Naive thymus-derived CD8-positive, alpha-beta T cell (primary cell): ENCODE data around the gene ACKR4. TPM values are rescaled to one million over a fixed set of nuclear protein-coding genes. Genes with fewer than 3 reads are reported as not detected.
"Not testable (repeated sequence)": the region's sequence is repeated elsewhere in the genome, so short reads cannot be mapped to it uniquely, and the experiment has no call there.

Source experiments
- ATAC-seq, 2 donors: fragments of 150-1000 bp; cut with Tn5 transposase in 1 of 2; sonication (Bioruptor Pico), chemical (Tn5 transposase) in 1 of 2; 1 replicate in 1 of 2; 2 replicates in 1 of 2; pipeline ENCODE4 v1.10.0; 2021; ENCODE audit warnings: mild to moderate bottlenecking in 2 of 2, moderate library complexity in 2 of 2
- POLR2A ChIA-PET: fragments of 350-600 bp; sonication (Branson Sonifier 250); formaldehyde crosslinking; loops from one replicate; lab custom pipeline; 2021; ENCODE audit warnings: antibody characterized with exemption; lab: Charles Lee
- DNase-seq, 10 donors: peaks; one replicate each; pipeline versions ENCODE4 v3.0.0 to v3.0.0-alpha.2; 2020 to 2022
- H3K27ac Mint-ChIP-seq, 10 donors: one replicate each; pipeline ENCODE4 v1.8.0; 2020 to 2022; ENCODE audit warnings: mild to moderate bottlenecking in 10 of 10, mixed read lengths in 10 of 10, moderate library complexity in 4 of 10, inconsistent platforms in 1 of 10
- H3K27me3 Mint-ChIP-seq, 5 donors: one replicate each; pipeline ENCODE4 v1.8.0; 2021 to 2022; ENCODE audit warnings: mixed read lengths in 5 of 5
- H3K36me3 Mint-ChIP-seq, 3 donors: one replicate each; pipeline ENCODE4 v1.8.0; 2020 to 2022; ENCODE audit warnings: mixed read lengths in 3 of 3, mild to moderate bottlenecking in 2 of 3, inconsistent platforms in 1 of 3
- H3K4me1 Mint-ChIP-seq, 4 donors: one replicate each; pipeline ENCODE4 v1.8.0; 2021 to 2022; ENCODE audit warnings: mixed read lengths in 4 of 4
- H3K4me3 Mint-ChIP-seq, 10 donors: one replicate each; pipeline ENCODE4 v1.8.0; 2020 to 2022; ENCODE audit warnings: mild to moderate bottlenecking in 10 of 10, mixed read lengths in 10 of 10, moderate library complexity in 6 of 10, inconsistent platforms in 1 of 10
- H3K9me3 Mint-ChIP-seq, 9 donors: one replicate each; pipeline ENCODE4 v1.8.0; 2020 to 2022; ENCODE audit warnings: mixed read lengths in 9 of 9, mild to moderate bottlenecking in 3 of 9, inconsistent platforms in 1 of 9, moderate library complexity in 1 of 9
- polyA plus RNA-seq, 3 donors: library from polyadenylated mRNA; unstranded; fragments of 300-500 nt; fragmentation: Illumina TruSeq; gene quantifications; one replicate each; pipeline ENCODE4 v1.2.3, GENCODE V29; 2021
- total RNA-seq, 8 experiments: library from RNA in 2 of 8; stranded (reverse) in 2 of 8; gene quantifications; one replicate each; pipeline ENCODE4 v1.2.3 and lab custom pipeline; 2021 to 2026

ACKR4 gene
- total RNA-seq: under 1 TPM in 1 of 2 experiments, not detected in 1; 0.26 TPM
- under 1 TPM in 1 of 3 donors, not detected in 2; 0.27 TPM for polyA plus RNA-seq
- 0 to 0.44 (median 0.23) reads per million in 6 experiments for total RNA-seq (lab: John Stamatoyannopoulos, UW)

DNA sequence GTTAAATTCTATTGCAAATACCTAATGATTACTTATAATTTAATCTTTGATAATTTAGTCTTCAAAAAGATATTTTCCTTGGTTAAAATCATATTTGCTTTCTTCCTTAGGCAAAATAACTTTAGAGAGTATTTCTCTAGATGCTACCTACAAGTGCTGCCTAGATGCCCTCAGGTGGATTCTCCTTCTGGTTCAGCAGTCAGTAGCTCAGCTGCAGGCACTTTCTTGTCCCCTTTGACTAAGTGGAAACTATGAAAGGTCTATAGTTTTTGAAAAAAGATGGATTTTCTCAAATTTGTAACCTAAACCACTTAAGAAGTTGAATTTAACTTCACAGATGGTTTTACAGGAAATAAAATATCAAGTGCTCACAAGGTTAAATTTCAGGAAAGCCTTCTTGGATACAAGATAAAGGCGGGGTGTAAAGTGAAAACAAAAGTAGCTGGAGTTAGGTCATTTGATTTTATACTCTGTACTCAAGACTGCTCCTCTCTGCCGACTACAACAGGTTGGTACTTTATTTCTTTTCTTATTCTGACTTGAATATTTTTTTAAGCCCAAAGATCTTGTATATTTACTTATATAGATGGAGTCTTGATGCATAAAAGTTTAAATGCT is at the start of gene ACKR4:
TSS of gene ACKR4 (plus strand) at position 455 of the 618 bp plus-strand sequence. CDS start 3,128 bp downstream, outside the sequence.
- POLR2A ChIA-PET: no interaction called here
- H3K27me3 Mint-ChIP-seq: no peaks in the 10 kb centered on the region
- peaks cover 14 to 62% (median 42%) of the 10 kb centered on the region in 3 donors for H3K36me3 Mint-ChIP-seq
- H3K9me3 Mint-ChIP-seq: no peaks in the 10 kb centered on the region
- no peak for ATAC-seq
- no peak within 1 kb of the TSS for H3K27ac Mint-ChIP-seq
- H3K4me1 Mint-ChIP-seq: peaks cover 0 to 6% (median 3%) of the 10 kb centered on the region in 4 donors
- no peak for DNase-seq
- H3K4me3 Mint-ChIP-seq: no peak within 1 kb of the TSS

DNA sequence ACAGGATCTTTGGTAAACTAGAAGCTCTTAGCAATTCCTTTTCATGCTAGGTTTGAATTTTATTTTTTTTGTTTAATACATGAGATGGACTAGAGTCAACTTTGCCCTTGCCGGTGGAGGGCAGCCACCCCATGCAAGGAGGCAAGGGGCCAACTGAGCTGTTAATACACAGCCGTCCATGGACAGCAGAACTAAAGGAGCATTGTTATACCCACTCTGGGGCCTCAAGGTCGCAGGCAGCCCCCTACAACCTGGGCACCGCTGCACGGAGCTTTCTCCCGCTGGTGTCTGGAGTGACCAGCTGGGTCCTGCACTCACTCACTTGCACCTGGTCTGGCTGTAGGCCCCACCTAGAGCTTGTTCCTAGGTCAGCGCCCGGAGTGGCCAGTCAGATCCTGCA is 47.9 kb upstream of the ACKR4 start:
- Mint-ChIP-seq H3K9me3 (peaks cover 0 to 3% (median 0%) of the 10 kb centered on the region in 9 donors), H3K4me3 (no peak overlapping the region), H3K4me1 (peaks cover 13 to 17% (median 16%) of the 10 kb centered on the region in 4 donors), H3K27me3 (no peaks in the 10 kb centered on the region), H3K27ac (peak overlapping the region in 3 of 10 donors; percentile 10 to 50 (median 30)), H3K36me3 (peaks cover 0 to 3% (median 0%) of the 10 kb centered on the region in 3 donors)
- POLR2A ChIA-PET: no interaction called here
- DNase-seq (no peak), ATAC-seq (no peak)

DNA sequence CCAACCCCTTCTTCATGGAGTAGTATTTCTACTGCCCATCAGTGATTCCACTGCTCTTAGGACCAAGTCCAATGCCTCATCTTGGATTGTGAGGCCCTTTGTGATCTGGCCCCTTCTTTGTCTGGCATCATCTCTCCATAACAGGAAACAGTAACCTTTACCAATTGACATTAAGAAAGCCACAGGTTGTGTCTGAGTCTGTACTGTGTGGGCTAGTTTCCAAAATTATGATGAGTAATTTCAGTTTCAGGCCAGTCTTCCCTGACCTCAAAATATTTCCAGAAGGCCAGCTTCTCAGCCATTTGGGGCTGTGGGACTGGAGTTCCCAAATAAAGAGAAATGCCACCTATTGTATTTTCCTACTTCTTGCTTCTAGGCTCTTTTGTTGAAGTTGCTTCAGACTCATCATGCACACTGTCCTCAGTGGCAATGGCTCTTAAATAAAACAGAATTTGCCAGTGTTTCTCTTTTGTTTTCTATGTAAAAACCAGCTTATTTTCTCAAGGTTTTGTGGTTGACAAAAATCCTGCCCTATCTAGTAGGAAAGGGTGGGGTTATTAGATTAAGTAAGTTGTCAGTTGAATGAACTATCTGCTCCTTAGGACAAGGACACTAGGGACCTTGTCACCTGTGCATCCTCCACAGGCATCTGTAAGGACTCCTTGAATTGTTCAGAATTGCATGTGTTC is 47.0 kb upstream of the ACKR4 start:
- ATAC-seq: no peak

DNA sequence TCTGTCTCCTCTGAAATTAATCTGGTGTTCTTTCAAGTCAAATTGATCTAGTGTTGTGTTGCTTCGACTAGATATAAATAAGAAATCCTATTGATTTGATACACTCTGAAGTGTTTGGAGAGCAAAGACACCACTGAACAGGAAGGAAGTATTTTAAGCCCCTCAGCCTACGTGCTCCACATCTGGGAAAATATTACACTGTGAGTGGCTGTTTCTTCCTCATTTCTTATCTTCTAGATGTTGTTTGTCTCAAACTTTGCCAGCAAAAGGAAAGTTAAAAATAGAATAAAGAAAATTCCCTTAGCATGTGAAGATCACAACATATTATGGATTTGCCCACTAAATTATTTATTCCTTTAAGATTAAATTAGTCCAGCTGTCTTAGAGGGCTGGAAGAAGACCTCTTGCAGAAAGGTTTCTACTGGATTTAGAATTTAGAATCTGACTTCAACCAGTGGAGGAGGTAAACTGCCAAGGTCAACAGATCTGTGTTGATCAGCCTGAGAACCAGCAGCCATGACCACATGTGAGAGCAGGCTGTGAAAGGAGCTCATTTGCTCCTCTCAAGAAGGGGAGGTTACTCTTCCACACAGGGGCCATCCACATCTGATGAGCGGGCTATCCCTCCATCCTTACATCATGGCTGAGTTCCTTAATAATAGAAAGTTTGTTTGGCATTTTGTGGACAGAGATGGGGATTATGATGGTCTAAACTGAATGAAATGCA is 46.3 kb upstream of the ACKR4 start:
- DNase-seq (no peak), ATAC-seq (no peak)
- Mint-ChIP-seq H3K4me3 (no peak overlapping the region), H3K9me3 (peaks cover 0 to 3% (median 0%) of the 10 kb centered on the region in 9 donors), H3K4me1 (peaks cover 11 to 17% (median 16%) of the 10 kb centered on the region in 4 donors), H3K27me3 (no peaks in the 10 kb centered on the region), H3K36me3 (peaks cover 0 to 4% (median 0%) of the 10 kb centered on the region in 3 donors), H3K27ac (peak overlapping the region in 7 of 10 donors; percentile 1 to 64 (median 59))
- POLR2A ChIA-PET: no interaction called here

More for the DNA sequence above, 47.0 kb upstream of the ACKR4 start:
- no peak overlapping the region for H3K4me3 Mint-ChIP-seq
- DNase-seq: no peak
- POLR2A ChIA-PET: no interaction called here
- peak overlapping the region in 8 of 10 donors; percentile 1 to 64 (median 44) for H3K27ac Mint-ChIP-seq
- peaks cover 11 to 17% (median 16%) of the 10 kb centered on the region in 4 donors for H3K4me1 Mint-ChIP-seq
- peaks cover 0 to 4% (median 3%) of the 10 kb centered on the region in 3 donors for H3K36me3 Mint-ChIP-seq
- peaks cover 0 to 3% (median 0%) of the 10 kb centered on the region in 9 donors for H3K9me3 Mint-ChIP-seq
- no peaks in the 10 kb centered on the region for H3K27me3 Mint-ChIP-seq

DNA sequence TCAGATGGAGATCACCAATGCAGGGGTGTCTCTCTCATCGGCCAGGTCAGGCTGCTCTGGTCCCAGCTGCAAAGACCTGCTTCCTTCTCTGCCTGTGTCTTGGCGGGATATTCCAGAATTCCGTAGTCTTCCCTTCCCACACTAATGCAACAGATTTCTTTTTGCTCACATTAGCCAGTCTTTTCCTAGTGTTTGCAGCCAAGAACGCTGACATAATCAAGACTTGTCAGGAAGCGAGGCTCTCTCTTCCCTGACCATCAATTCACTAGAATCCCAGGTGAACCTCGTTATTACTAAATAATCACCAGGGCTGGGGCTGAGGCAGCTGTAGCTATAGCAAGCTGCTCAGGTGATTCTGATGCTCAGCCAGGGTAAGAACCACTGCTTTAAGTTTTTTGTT is 43.2 kb upstream of the ACKR4 start:
- Mint-ChIP-seq H3K36me3 (peaks cover 0 to 21% (median 6%) of the 10 kb centered on the region in 3 donors), H3K27me3 (no peaks in the 10 kb centered on the region), H3K4me3 (no peak overlapping the region), H3K4me1 (peaks cover 12 to 19% (median 17%) of the 10 kb centered on the region in 4 donors), H3K9me3 (no peaks in the 10 kb centered on the region), H3K27ac (no peak overlapping the region)
- ATAC-seq: no peak
- POLR2A ChIA-PET: no interaction called here
- DNase-seq: no peak

DNA sequence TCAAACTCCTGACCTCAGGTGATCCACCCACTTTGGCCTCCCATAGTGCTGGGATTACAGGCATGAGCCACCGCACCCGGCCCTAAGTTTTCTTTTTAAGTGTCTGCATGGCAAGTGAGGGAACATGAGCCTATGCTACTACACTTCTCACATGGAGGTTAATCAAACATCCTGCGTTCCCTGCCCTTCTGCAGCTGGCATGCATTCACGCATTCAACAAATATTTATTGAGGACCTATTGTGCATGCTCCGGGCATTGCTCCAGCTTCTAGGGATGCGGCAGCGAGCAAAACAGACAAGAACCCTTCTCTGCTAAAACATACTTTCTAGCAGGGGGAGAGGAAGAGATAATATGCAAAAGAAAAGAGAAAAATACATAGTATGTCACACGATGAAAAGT is 42.6 kb upstream of the ACKR4 start:
- Mint-ChIP-seq H3K4me1 (peaks cover 13 to 19% (median 15%) of the 10 kb centered on the region in 4 donors), H3K9me3 (no peaks in the 10 kb centered on the region), H3K4me3 (no peak overlapping the region), H3K36me3 (peaks cover 0 to 25% (median 8%) of the 10 kb centered on the region in 3 donors), H3K27ac (peak overlapping the region in 1 of 10 donors; percentile 21), H3K27me3 (no peaks in the 10 kb centered on the region)
- no peak for DNase-seq
- no peak for ATAC-seq
- POLR2A ChIA-PET: no interaction called here

DNA sequence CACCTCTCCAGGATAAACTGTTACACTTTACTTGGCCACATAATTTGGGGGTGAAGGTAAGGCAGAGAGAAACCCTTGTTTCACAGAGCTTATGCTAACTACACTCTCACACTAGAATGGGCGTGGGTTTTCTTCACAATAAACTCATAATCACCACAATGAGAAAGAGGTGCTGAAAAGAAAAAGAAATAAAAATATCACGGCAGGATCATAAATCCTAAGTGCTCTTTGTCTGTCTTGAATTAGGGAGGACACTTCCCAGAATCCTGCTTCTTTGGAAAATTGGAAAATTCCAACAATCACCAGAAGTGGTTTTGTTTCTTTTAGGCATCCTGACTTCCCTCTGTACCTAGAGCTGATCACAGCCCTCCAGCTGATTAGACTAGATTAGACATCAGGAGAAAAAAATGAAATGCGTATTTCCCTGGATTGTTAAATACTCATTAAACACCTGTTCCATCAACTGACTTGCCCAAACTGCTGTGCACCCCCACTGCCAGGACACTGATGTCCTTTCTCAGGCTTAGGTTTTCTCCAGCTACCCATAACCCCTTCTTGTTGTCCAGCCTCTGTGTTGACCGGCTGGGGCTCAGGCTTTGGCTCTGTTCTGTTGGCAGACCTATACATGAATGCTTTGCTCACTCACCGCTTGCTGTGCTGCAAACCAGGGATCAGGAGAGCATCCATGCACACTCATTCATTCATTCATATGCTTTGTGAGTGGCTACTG is 41.6 kb upstream of the ACKR4 start:
- POLR2A ChIA-PET: no interaction called here
- H3K27me3 Mint-ChIP-seq: no peaks in the 10 kb centered on the region
- DNase-seq (no peak), ATAC-seq (no peak)
- H3K9me3 Mint-ChIP-seq: no peaks in the 10 kb centered on the region
- H3K36me3 Mint-ChIP-seq: peaks cover 0 to 30% (median 8%) of the 10 kb centered on the region in 3 donors
- H3K4me1 Mint-ChIP-seq: peaks cover 5 to 8% (median 5%) of the 10 kb centered on the region in 4 donors
- H3K27ac Mint-ChIP-seq: peak overlapping the region in 3 of 10 donors; percentile 6 to 49 (median 47)
- no peak overlapping the region for H3K4me3 Mint-ChIP-seq

DNA sequence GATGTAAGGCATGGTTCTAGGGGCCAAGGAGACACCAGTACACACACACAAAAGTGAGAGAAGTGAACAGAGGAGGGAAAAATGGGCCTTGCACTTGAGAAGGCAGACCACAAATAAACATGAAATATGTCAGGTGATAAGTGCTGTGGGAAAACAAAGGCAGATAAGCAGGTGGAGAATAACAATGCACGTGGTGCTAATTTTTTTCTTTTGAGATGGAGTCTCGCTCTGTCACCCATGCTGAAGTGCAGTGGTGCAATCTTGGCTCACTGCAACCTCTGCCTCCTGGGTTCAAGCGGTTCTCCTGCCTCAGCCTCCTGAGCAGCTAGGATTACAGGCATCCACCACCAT is 41.1 kb upstream of the ACKR4 start:
- H3K9me3 Mint-ChIP-seq, H3K4me1 Mint-ChIP-seq, DNase-seq, ATAC-seq, H3K4me3 Mint-ChIP-seq, H3K27me3 Mint-ChIP-seq, POLR2A ChIA-PET: not testable (repeated sequence)
- Mint-ChIP-seq H3K27ac (peak overlapping the region in 1 of 10 donors; percentile 47), H3K36me3 (peaks cover 0 to 36% (median 8%) of the 10 kb centered on the region in 3 donors)

DNA sequence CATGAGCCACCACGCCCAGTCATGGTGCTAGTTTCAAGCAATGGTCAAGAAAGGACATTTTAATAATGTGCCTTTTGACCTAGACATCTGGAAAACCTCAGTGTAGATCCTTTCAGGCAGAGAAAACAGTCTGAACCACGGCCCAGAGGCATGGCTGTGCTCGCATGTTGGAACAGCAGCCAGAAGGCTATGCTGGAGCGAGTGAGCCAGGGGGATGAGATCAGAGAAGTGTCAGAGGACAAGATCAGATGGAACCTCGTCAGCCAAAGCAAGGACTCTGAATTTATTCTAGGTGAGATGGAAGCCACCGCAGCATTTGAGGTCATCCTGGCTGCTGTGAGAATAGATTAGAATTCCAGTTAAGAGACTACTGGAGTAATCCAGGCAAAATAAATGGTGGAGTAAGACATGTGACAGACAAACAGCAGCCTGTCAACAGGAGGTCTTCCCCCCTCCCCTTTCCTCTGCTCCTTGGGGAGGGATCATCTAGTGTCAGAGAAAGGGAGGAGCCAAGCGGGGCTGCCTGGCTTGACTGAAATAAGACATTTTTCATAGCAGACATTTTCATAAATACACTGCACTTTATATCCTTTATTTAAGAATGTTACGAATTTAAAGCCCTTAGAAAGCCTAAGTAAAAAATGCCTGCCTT is 40.4 kb upstream of the ACKR4 start:
- Mint-ChIP-seq H3K27me3 (no peaks in the 10 kb centered on the region), H3K36me3 (peaks cover 0 to 36% (median 9%) of the 10 kb centered on the region in 3 donors), H3K4me1 (peaks cover 0 to 3% (median 1%) of the 10 kb centered on the region in 4 donors), H3K27ac (peak overlapping the region in 1 of 10 donors; percentile 56), H3K4me3 (no peak overlapping the region), H3K9me3 (no peaks in the 10 kb centered on the region)
- DNase-seq (no peak), ATAC-seq (no peak)
- POLR2A ChIA-PET: no interaction called here

DNA sequence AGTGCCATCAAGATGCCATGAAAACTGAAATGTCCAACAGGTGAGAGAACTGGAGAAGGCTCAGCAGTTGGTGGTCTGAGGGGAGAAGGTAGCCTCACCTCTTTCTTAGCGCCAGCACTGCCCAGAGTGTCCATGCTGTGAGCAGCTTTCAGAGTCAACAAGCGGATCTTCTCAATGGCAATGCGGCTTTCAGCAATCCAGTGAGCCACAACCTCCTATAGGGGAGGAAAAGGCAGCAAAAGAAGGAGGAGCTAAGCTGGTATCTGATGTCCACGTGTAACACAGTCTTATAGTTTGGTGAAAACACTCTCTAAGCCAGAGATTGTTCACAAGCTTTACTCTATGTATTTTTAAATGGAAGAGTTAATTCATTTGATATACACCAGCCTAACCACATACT is 36.1 kb upstream of the ACKR4 start:
- no peaks in the 10 kb centered on the region for H3K27me3 Mint-ChIP-seq
- no peak overlapping the region for H3K27ac Mint-ChIP-seq
- POLR2A ChIA-PET: no interaction called here
- ATAC-seq: no peak
- H3K4me1 Mint-ChIP-seq: peaks cover 0 to 3% (median 2%) of the 10 kb centered on the region in 4 donors
- DNase-seq: no peak
- H3K9me3 Mint-ChIP-seq: peaks cover 0 to 7% (median 0%) of the 10 kb centered on the region in 9 donors
- peaks cover 12 to 60% (median 38%) of the 10 kb centered on the region in 3 donors for H3K36me3 Mint-ChIP-seq
- no peak overlapping the region for H3K4me3 Mint-ChIP-seq

DNA sequence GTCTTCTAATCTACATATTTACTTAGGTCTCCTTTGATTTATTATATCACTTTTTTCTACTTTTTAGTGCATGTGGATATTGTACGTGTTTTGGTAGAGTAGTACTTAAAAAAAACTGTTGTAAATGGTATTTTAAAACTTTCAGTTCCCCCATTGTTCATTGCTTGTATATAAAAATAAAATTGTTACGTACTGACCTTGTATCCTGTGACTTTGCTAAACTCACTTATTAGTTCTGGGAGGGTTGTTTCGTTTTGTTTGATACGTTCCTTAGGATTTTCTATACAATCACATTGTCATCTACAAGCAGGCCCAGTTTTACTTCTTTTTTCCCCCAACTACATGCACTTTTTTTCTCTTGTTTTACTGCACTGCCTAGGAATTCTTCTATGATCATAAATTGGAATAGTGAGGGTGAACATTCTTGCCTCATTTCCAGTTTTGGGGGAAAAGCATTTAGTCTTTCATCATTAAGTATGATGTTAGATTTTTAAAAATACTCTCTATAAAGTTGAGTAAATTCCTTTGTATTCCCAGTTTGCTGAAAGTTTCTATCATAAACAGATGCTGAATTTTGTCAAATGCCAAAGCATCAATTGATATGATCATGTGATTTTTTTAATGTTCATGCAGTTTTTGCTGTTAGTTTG is 33.5 kb upstream of the ACKR4 start:
- POLR2A ChIA-PET: no interaction called here
- H3K27me3 Mint-ChIP-seq: no peaks in the 10 kb centered on the region
- DNase-seq (no peak), ATAC-seq (no peak)
- H3K9me3 Mint-ChIP-seq: peaks cover 0 to 7% (median 0%) of the 10 kb centered on the region in 9 donors
- no peak overlapping the region for H3K4me3 Mint-ChIP-seq
- peaks cover 0 to 3% (median under 1%) of the 10 kb centered on the region in 4 donors for H3K4me1 Mint-ChIP-seq
- no peak overlapping the region for H3K27ac Mint-ChIP-seq
- peaks cover 12 to 55% (median 34%) of the 10 kb centered on the region in 3 donors for H3K36me3 Mint-ChIP-seq
